Measurements from ENCODE around the gene SNX3. TPM values are rescaled to one million over a fixed set of nuclear protein-coding genes. Genes with fewer than 3 reads are reported as not detected.
A peak's percentile ranks its signal among the peaks of the same experiment; 100 is the strongest.

Gene SNX3
- total and polyA plus RNA-seq, 2 donors from 2014 or later, result 143 to 236 TPM

- H3K9me3 ChIP-seq (ENCODE audit: control insufficient read depth in 2 of 3, insufficient read depth in 1 of 3, low read length in 3 of 3), result no peaks in the 10 kb centered on the region
- no peak overlapping the region for H3K9ac ChIP-seq (ENCODE audit: low read length in 3 of 3)
- no peak overlapping the region for H3K27ac ChIP-seq (ENCODE audit: low read depth in 2 of 2, low read length in 2 of 2)
- DNase-seq (no peak), FAIRE-seq (no peak)
- H3K36me3 ChIP-seq (ENCODE audit: control insufficient read depth in 2 of 3, insufficient read depth in 3 of 3, low read length in 3 of 3), result no peaks in the 10 kb centered on the region
- no peak overlapping the region for H3K4me3 ChIP-seq (ENCODE audit: low read length in 3 of 3)
- TF ChIP-seq, protein P1, sequence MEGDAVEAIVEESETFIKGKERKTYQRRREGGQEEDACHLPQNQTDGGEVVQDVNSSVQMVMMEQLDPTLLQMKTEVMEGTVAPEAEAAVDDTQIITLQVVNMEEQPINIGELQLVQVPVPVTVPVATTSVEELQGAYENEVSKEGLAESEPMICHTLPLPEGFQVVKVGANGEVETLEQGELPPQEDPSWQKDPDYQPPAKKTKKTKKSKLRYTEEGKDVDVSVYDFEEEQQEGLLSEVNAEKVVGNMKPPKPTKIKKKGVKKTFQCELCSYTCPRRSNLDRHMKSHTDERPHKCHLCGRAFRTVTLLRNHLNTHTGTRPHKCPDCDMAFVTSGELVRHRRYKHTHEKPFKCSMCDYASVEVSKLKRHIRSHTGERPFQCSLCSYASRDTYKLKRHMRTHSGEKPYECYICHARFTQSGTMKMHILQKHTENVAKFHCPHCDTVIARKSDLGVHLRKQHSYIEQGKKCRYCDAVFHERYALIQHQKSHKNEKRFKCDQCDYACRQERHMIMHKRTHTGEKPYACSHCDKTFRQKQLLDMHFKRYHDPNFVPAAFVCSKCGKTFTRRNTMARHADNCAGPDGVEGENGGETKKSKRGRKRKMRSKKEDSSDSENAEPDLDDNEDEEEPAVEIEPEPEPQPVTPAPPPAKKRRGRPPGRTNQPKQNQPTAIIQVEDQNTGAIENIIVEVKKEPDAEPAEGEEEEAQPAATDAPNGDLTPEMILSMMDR (IDR thresholded peaks at IDR 0.05; ENCODE audit: borderline replicate concordance, extremely low read depth, insufficient read depth), result no peak
- H3K27me3 ChIP-seq (ENCODE audit: control insufficient read depth, insufficient read depth, low read length), result peaks cover 82% of the 10 kb centered on the region
- intact Hi-C loops (cut with DNase I), result no loop called here
- H3K4me1 ChIP-seq (ENCODE audit: control insufficient read depth in 2 of 3, insufficient read depth in 2 of 3, low read depth in 1 of 3, low read length in 3 of 3), result peaks cover 0 to 21% (median 4%) of the 10 kb centered on the region in 3 donors
Observed at GRCh38 chr6:108170332-108171290, 90.2 kb downstream of the SNX3 start.

GRCh38 chr6:108169464-108170331, 91.1 kb downstream of the SNX3 start:
- H3K36me3 ChIP-seq (ENCODE audit: control insufficient read depth in 2 of 3, insufficient read depth in 3 of 3, low read length in 3 of 3), result no peaks in the 10 kb centered on the region
- H3K4me1 ChIP-seq (ENCODE audit: control insufficient read depth in 2 of 3, insufficient read depth in 2 of 3, low read depth in 1 of 3, low read length in 3 of 3), result peaks cover 0 to 21% (median 6%) of the 10 kb centered on the region in 3 donors
- H3K4me3 ChIP-seq (ENCODE audit: low read length in 3 of 3), result no peak overlapping the region
- TF ChIP-seq, protein P1 (IDR thresholded peaks at IDR 0.05; ENCODE audit: borderline replicate concordance, extremely low read depth, insufficient read depth), result no peak
- H3K27ac ChIP-seq (ENCODE audit: low read depth in 2 of 2, low read length in 2 of 2), result no peak overlapping the region
- no peak for FAIRE-seq
- no peak overlapping the region for H3K9ac ChIP-seq (ENCODE audit: low read length in 3 of 3)
- H3K9me3 ChIP-seq (ENCODE audit: control insufficient read depth in 2 of 3, insufficient read depth in 1 of 3, low read length in 3 of 3), result no peaks in the 10 kb centered on the region
- intact Hi-C loops (cut with DNase I), result no loop called here
- H3K27me3 ChIP-seq (ENCODE audit: control insufficient read depth, insufficient read depth, low read length), result peaks cover 81% of the 10 kb centered on the region
- no peak for DNase-seq

DNA sequence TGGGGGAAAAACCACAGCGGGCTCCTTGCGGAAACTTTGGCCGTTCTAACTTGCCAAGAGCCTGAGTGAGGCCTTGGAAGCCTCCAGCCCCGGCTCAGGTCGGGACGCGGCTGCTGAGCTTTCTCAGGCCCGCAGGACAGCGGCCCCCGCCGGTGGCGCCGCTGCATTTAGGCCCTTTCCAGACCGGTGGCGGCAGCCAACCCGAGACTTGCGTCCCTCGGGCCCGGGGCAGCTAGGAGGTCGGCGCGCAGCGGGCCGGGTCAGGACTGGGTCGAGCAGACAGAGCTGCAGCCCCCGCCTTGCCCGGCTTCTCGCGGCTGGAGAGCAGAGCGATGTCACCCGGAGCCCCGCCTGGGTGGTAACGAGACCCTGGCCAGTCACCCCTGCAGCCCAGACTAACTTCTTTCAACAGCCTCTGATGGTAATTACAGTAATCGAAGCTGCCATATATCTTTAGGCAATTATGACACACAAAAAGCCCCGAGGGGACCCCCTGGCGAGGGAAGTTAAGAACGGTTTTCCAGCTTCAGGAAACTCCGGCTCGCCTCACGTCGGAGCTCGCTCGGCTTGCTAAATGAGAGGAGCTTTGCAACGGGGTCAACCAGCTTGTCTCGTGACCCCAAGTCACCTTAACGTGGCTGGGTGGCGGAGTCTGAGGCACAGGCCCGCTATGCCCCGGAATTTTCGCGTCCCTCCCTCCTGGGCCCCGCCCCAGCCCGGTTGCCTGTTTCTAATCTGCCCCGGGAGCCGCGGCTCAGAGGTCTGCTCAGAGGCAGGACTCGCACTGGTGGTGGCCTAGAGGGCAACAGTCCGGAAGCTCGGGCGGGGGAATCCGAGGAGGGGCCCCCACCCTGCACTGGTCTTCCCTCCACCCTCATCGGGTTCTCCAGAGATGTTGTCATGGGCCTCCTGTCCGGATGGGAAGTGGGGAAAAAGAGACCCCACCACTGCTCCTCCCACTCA, 92.1 kb downstream of the SNX3 start:
- DNase-seq, result peak; percentile 63 to 76 (median 68)
- Histone ChIP-seq H3K27me3 (ENCODE audit: control insufficient read depth, insufficient read depth, low read length) (peaks cover 81% of the 10 kb centered on the region), H3K27ac (ENCODE audit: low read depth in 2 of 2, low read length in 2 of 2) (no peak overlapping the region), H3K9me3 (ENCODE audit: control insufficient read depth in 2 of 3, insufficient read depth in 1 of 3, low read length in 3 of 3) (no peaks in the 10 kb centered on the region), H3K4me1 (ENCODE audit: control insufficient read depth in 2 of 3, insufficient read depth in 2 of 3, low read depth in 1 of 3, low read length in 3 of 3) (peaks cover 0 to 21% (median 6%) of the 10 kb centered on the region in 3 donors), H3K36me3 (ENCODE audit: control insufficient read depth in 2 of 3, insufficient read depth in 3 of 3, low read length in 3 of 3) (no peaks in the 10 kb centered on the region), H3K4me3 (ENCODE audit: low read length in 3 of 3) (no peak overlapping the region), H3K9ac (ENCODE audit: low read length in 3 of 3) (no peak overlapping the region)
- FAIRE-seq, result no peak
- TF ChIP-seq, protein P1 (IDR thresholded peaks at IDR 0.05; ENCODE audit: borderline replicate concordance, extremely low read depth, insufficient read depth), result peak; percentile 9
- intact Hi-C loops (cut with DNase I), result no loop called here

Data from kidney (tissue), 14 donors.